Neural cell (in vitro differentiated cells): Measurements from ENCODE around the gene AMN1. TPM values are rescaled to one million over a fixed set of nuclear protein-coding genes. Genes with fewer than 3 reads are reported as not detected.

ENCODE experiments used
- H2AFZ ChIP-seq: fragments of 200-600, 300-800 bp; sonication (generic), shearing (Covaris generic); 2 replicates; pipeline ENCODE4 v1.6.0; 2014; ENCODE audit warnings: low read depth, mild to moderate bottlenecking, antibody characterized with exemption, low read length, moderate library complexity
- H3F3A ChIP-seq: fragments of 200-600 bp; shearing (Covaris generic); 2 replicates; pipeline ENCODE4 v1.6.1; 2016; ENCODE audit warnings: mild to moderate bottlenecking, moderate library complexity, mixed read lengths, antibody characterized with exemption, low read length; ENCODE audit not compliant: insufficient read depth, poor library complexity, severe bottlenecking
- H3K27ac ChIP-seq: fragments of 200-600, 300-800 bp; sonication (generic), shearing (Covaris generic); 2 replicates; pipeline ENCODE4 v1.5.1; 2014; ENCODE audit warnings: mild to moderate bottlenecking, low read length, moderate library complexity
- H3K27me3 ChIP-seq: fragments of 300-800, 200-600 bp; sonication (generic), shearing (Covaris generic); 2 replicates; pipeline ENCODE4 v1.6.0; 2014; ENCODE audit warnings: mild to moderate bottlenecking, low read depth, low read length, moderate library complexity; ENCODE audit not compliant: insufficient read depth
- H3K36me3 ChIP-seq: fragments of 300-800, 200-600 bp; sonication (generic), shearing (Covaris generic); 2 replicates; pipeline ENCODE4 v1.5.1; 2014; ENCODE audit warnings: mild to moderate bottlenecking, antibody characterized with exemption, low read length, moderate library complexity; ENCODE audit not compliant: insufficient read depth
- H3K4me2 ChIP-seq: fragments of 300-800, 200-600 bp; sonication (generic), shearing (Covaris generic); 2 replicates; pipeline ENCODE4 v1.6.0; 2014; ENCODE audit warnings: mild to moderate bottlenecking, low read length
- H3K4me3 ChIP-seq: fragments of 300-800, 200-600 bp; sonication (generic), shearing (Covaris generic); 2 replicates; pipeline ENCODE4 v1.5.1; 2014; ENCODE audit warnings: mild to moderate bottlenecking, low read length, moderate library complexity
- H3K79me2 ChIP-seq: fragments of 200-600 bp; shearing (Covaris generic); replicated peaks from 2 replicates; pipeline ENCODE4 v1.6.0; 2014; ENCODE audit warnings: mild to moderate bottlenecking, low read length, moderate library complexity; ENCODE audit not compliant: insufficient read depth
- H3K9ac ChIP-seq: fragments of 300-800, 200-600 bp; sonication (generic), shearing (Covaris generic); 2 replicates; pipeline ENCODE4 v1.6.1; 2016; ENCODE audit warnings: mild to moderate bottlenecking, low read length, mixed read lengths
- H3K9me2 ChIP-seq: fragments of 200-600 bp; shearing (Covaris generic); 2 replicates; pipeline ENCODE4 v1.6.1; 2016; ENCODE audit warnings: mild to moderate bottlenecking, low read length, mixed read lengths; ENCODE audit not compliant: insufficient read depth
- H3K9me3 ChIP-seq: fragments of 200-600, 300-800 bp; sonication (generic), shearing (Covaris generic); 2 replicates; pipeline ENCODE4 v1.6.1; 2016; ENCODE audit warnings: mild to moderate bottlenecking, mixed run types, low read length, moderate library complexity, mixed read lengths
- H4K20me1 ChIP-seq: fragments of 200-600 bp; shearing (Covaris generic); 2 replicates; pipeline ENCODE4 v1.6.1; 2016; ENCODE audit warnings: mild to moderate bottlenecking, mixed run types; ENCODE audit not compliant: insufficient read depth
- CTCF ChIP-seq: fragments of 450-650 bp; IDR thresholded peaks from 2 replicates; pipeline ENCODE4 v1.5.1; 2014; ENCODE audit warnings: antibody characterized with exemption, mild to moderate bottlenecking, moderate library complexity; ENCODE audit not compliant: poor library complexity, severe bottlenecking
- EP300 ChIP-seq: fragments of 450-650 bp; conservative IDR thresholded peaks from 2 replicates; pipeline ENCODE4 v1.6.1; 2014; ENCODE audit warnings: antibody characterized with exemption, mild to moderate bottlenecking, moderate library complexity; ENCODE audit not compliant: poor library complexity, severe bottlenecking
- EZH2 ChIP-seq: fragments of 200-600, 300-800 bp; shearing (Covaris generic), sonication (generic); IDR thresholded peaks from 2 replicates; pipeline ENCODE4 v1.6.1; 2014; ENCODE audit warnings: antibody characterized with exemption, low read length, borderline replicate concordance, mild to moderate bottlenecking; ENCODE audit not compliant: insufficient read depth, poor library complexity, severe bottlenecking
- MXI1 ChIP-seq: fragments of 450-650 bp; conservative IDR thresholded peaks from 2 replicates; pipeline ENCODE4 v1.6.1; 2014; ENCODE audit warnings: antibody characterized with exemption, mild to moderate bottlenecking; ENCODE audit not compliant: poor library complexity, severe bottlenecking
- POLR2AphosphoS5 ChIP-seq: IDR thresholded peaks from 2 replicates; pipeline ENCODE4 v1.6.1; 2012
- RAD21 ChIP-seq: fragments of 450-650 bp; conservative IDR thresholded peaks from 2 replicates; pipeline ENCODE4 v1.6.1; 2014; ENCODE audit warnings: antibody characterized with exemption, mild to moderate bottlenecking, moderate library complexity
- REST ChIP-seq: IDR thresholded peaks from 2 replicates; pipeline ENCODE4 v1.6.1; 2012; ENCODE audit warnings: borderline replicate concordance
- SMC3 ChIP-seq: fragments of 450-650 bp; conservative IDR thresholded peaks from 2 replicates; pipeline ENCODE4 v1.6.1; 2014; ENCODE audit warnings: antibody characterized with exemption, mild to moderate bottlenecking, moderate library complexity; ENCODE audit not compliant: poor library complexity
- TAF1 ChIP-seq: IDR thresholded peaks from 2 replicates; pipeline ENCODE4 v1.6.1; 2012; ENCODE audit warnings: low read depth
- polyA plus RNA-seq: library from polyadenylated mRNA; depleted of rRNA; stranded (reverse); fragments of >200 nt; gene quantifications from 2 replicates; pipeline ENCODE4 v1.2.3, GENCODE V29; 2014

Gene AMN1
- polyA plus RNA-seq, 1 donor from 2014 or later, result 125 TPM

- Histone ChIP-seq H2AFZ (no peak overlapping the region), H3F3A (no peaks in the 10 kb centered on the region), H3K27ac (no peak overlapping the region), H3K27me3 (no peaks in the 10 kb centered on the region), H3K9me2 (no peaks in the 10 kb centered on the region), H3K4me3 (no peak overlapping the region), H3K4me2 (no peak overlapping the region), H3K36me3 (no peaks in the 10 kb centered on the region), H4K20me1 (no peaks in the 10 kb centered on the region), H3K9me3 (no peaks in the 10 kb centered on the region), H3K9ac (no peak overlapping the region), H3K79me2 (no peaks in the 10 kb centered on the region)
- TF ChIP-seq TAF1, result no peak
- no peak for TF ChIP-seq SMC3
- no peak for TF ChIP-seq RAD21
- TF ChIP-seq EP300, result no peak
- TF ChIP-seq EZH2, result no peak
- no peak for TF ChIP-seq REST
- TF ChIP-seq MXI1, result no peak
- TF ChIP-seq POLR2AphosphoS5, result no peak
Observed at GRCh38 chr12:31655792-31656191, 73.0 kb downstream of the AMN1 start.

GRCh38 chr12:31655208-31655607, 73.6 kb downstream of the AMN1 start:
- Histone ChIP-seq H3K27me3 (no peaks in the 10 kb centered on the region), H2AFZ (no peak overlapping the region), H3F3A (no peaks in the 10 kb centered on the region), H3K4me2 (no peak overlapping the region), H3K4me3 (no peak overlapping the region), H3K79me2 (no peaks in the 10 kb centered on the region), H3K36me3 (no peaks in the 10 kb centered on the region), H3K9me3 (no peaks in the 10 kb centered on the region), H3K9ac (no peak overlapping the region), H3K27ac (no peak overlapping the region), H3K9me2 (no peaks in the 10 kb centered on the region), H4K20me1 (no peaks in the 10 kb centered on the region)
- TF ChIP-seq TAF1, result no peak
- no peak for TF ChIP-seq MXI1
- TF ChIP-seq SMC3, result no peak

- Histone ChIP-seq H2AFZ (no peak overlapping the region), H3K4me2 (no peak overlapping the region), H4K20me1 (no peaks in the 10 kb centered on the region), H3K4me3 (no peak overlapping the region), H3K9ac (no peak overlapping the region), H3K79me2 (no peaks in the 10 kb centered on the region), H3K9me2 (no peaks in the 10 kb centered on the region), H3F3A (no peaks in the 10 kb centered on the region), H3K27ac (no peak overlapping the region), H3K27me3 (no peaks in the 10 kb centered on the region), H3K9me3 (no peaks in the 10 kb centered on the region), H3K36me3 (no peaks in the 10 kb centered on the region)
- TF ChIP-seq MXI1 (no peak), REST (no peak), RAD21 (no peak), POLR2AphosphoS5 (no peak), EZH2 (no peak), CTCF (no peak), TAF1 (no peak)
Observed at GRCh38 chr12:31651893-31652521, 76.8 kb downstream of the AMN1 start.
